GM13977 (cell line): ENCODE measurements around the gene CST8.
"Not testable (repeated sequence)": the region's sequence is repeated elsewhere in the genome, so short reads cannot be mapped to it uniquely, and the experiment has no call there.

ENCODE experiments used
- DNase-seq: peaks from one replicate; pipeline ENCODE4 v3.0.0; 2012; ENCODE audit warnings: low spot score
- in situ Hi-C: fragments of 300-500 bp; cut with MboI; formaldehyde crosslinking; loops from one replicate; pipeline ENCODE4 v1.12.0; 2022; ENCODE audit warnings: low sequenced_read_pairs, low pct_unique_long_range_greater_than_20kb, mixed read lengths, inconsistent platforms; ENCODE audit not compliant: unreplicated experiment
- TF ChIP-seq, protein P1 (sequence below): IDR thresholded peaks from 2 replicates; pipeline ENCODE4 v1.5.1; 2012; ENCODE audit warnings: mild to moderate bottlenecking, control low read depth; ENCODE audit not compliant: insufficient read depth; ENCODE audit errors: extremely low read depth, missing control alignments

CST8 gene

DNA sequence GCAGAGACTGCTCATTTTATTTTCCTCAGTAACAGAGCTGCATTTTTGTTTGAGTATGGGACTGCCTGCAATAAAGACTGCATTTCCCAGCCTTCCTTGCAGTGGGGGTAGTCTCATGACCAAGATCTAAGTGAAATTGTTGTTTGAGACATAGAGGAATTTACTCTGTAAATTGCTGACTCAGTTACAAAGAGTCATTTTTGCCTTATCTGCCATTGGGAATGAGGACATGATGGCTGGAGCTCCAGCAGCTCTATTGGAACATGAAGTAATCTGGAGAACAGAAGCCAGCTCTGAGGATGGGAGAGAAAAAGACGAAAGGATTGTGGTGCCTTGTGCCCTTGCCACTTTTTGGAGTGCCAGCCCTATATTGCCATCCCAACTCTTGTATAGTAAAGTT, 36.1 kb upstream of the CST8 start:
- TF ChIP-seq, protein P1, sequence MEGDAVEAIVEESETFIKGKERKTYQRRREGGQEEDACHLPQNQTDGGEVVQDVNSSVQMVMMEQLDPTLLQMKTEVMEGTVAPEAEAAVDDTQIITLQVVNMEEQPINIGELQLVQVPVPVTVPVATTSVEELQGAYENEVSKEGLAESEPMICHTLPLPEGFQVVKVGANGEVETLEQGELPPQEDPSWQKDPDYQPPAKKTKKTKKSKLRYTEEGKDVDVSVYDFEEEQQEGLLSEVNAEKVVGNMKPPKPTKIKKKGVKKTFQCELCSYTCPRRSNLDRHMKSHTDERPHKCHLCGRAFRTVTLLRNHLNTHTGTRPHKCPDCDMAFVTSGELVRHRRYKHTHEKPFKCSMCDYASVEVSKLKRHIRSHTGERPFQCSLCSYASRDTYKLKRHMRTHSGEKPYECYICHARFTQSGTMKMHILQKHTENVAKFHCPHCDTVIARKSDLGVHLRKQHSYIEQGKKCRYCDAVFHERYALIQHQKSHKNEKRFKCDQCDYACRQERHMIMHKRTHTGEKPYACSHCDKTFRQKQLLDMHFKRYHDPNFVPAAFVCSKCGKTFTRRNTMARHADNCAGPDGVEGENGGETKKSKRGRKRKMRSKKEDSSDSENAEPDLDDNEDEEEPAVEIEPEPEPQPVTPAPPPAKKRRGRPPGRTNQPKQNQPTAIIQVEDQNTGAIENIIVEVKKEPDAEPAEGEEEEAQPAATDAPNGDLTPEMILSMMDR = no peak
- no peak for DNase-seq
- in situ Hi-C loops = no loop called here

DNA sequence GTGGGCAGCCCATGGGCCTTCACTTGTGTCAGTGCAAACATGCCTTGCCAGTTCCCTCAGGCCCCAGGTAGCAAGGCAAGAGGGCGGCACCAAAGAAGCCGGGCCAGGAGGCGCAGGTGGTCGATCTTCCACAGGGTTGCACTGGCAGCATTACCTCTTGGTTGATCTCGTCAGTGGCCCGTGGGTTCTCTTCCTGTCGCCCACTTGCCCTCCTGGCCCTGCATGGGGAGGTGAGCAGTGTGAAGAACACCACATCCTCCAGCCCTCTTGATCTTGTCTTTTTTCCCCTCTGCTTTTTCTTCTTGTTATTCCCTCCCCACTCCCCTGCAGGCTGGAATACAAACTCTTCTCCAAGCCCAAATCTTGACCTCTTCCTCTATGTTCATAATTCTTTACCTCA, 35.3 kb upstream of the CST8 start:
- DNase-seq = no peak
- in situ Hi-C loops = no loop called here
- TF ChIP-seq, protein P1 = no peak

DNA sequence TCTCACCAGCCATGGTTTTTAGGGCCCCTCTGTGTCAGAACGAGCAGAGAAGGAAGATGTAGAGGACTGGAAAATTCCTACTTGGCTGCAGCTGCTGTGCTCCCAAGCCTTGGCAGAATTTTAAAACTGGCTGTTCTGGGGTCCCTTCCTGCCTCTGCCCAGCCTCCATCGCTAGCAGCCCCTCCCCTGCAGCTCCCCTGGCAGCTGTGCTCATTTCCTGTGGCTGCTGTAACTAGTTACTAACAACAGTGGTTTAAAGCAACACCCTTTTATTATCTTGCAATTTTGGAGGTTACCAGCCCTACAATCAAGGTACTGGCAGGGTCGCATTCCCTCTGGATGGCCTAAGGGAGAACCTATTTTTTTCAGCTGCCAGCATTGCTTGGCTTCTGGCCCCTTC, 34.5 kb upstream of the CST8 start:
- in situ Hi-C loops = no loop called here
- DNase-seq = no peak
- TF ChIP-seq, protein P1 = no peak

DNA sequence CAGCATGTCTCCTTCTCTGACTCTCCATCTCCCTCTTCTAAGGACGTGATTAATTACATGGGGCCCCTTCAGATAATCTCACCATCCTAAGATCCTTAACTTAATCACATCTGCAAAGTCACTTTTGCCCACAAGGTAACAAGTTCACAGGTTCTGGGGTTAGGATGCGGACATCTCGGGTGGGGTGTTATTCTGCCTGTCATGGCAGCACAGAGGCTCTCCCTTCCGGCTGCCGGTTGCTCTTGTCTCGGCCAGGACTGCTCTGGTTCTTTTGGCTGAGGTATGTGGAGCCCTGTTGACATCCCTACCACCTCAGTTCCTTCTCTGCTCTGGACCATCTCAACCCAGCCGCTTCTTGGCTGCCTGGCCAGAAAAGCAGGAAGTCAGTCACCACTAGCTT, 34.0 kb upstream of the CST8 start:
- TF ChIP-seq, protein P1 = no peak
- in situ Hi-C loops = no loop called here
- no peak for DNase-seq

DNA sequence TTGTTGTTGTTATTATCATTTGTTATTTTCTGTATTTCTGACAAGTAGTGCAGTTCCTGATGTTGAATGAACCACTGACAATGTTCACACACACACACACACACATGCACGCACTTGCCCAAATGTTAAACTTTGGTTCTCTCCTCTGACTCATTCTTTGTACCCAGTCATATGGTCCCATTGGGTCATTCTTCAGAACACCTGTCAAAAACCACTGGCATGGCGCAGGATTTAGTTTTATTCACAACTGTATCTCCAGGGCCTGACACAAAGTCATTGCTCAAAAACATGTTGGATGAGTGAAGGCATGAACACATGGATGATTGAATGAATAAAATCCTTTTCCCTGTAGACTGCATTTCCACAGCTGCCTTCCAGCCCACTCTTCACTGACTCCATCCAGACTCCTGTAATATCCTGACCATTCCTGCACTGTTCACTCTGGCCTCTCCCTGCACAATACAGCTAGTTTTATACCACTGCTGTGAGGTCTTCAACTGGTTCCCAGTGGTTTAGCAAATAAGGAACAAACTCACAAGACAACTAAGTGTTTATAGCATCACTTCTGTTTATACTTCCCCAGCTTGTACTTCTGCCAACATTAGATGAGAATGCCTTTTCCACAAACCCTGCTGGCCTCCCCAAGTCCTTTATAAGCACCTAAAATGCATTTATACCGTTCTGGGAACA, 31.3 kb upstream of the CST8 start:
- in situ Hi-C loops = no loop called here
- DNase-seq = no peak
- TF ChIP-seq, protein P1 = no peak

DNA sequence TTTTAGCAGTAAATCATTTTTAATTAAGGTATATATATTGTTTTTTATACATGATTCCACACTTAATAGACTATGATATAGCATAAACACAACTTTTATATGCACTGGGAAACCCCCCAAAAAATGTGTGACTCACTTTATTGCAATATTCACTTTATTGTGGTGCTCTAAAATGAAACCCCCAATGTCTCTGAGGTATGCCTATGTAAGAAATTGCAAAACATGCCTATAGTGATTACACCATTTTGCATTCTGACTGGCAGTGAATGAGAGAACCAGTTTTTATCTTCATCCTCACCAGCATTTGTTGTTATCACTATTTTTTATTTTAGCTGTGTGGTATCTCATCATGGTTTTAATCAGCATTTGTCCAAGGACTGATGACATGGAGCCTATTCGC, 29.7 kb upstream of the CST8 start:
- TF ChIP-seq, protein P1 = no peak
- in situ Hi-C loops = no loop called here
- no peak for DNase-seq

DNA sequence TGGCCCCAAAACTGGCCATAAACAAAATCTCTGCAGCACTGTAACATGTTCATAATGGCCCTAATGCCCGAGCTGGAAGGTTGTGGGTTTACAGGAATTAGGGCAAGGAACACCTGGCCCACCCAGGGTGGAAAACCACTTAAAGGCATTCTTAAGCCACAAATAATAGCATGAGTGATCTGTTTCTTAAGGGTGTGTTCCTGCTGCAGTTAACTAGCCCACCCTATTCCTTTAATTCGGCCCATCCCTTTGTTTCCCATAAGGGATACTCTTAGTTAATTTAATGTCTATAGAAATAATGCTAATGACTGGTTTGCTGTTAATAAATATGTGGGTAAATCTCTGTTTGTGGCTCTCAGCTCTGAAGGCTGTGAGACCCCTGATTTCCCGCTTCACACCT, 24.0 kb upstream of the CST8 start:
- DNase-seq, in situ Hi-C loops: not testable (repeated sequence)

DNA sequence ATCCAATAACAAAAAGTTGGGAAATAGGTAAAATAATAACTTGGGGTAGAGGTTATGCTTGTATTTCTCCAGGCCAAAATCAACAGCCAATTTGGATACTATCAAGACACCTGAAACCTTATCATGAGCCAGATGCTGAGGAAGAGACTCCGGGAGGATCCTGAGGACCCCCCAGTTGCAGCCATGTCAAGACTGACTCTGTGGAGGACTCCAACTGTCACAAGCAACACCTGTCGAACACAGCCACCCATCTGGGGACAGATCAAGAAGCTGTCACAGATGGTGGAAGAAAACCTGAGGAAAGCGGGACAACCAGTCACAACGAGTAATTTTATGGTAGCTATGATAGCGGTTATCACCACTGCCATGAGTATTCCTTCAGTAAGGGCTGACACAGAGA, 18.6 kb upstream of the CST8 start:
- in situ Hi-C loops, DNase-seq: not testable (repeated sequence)

DNA sequence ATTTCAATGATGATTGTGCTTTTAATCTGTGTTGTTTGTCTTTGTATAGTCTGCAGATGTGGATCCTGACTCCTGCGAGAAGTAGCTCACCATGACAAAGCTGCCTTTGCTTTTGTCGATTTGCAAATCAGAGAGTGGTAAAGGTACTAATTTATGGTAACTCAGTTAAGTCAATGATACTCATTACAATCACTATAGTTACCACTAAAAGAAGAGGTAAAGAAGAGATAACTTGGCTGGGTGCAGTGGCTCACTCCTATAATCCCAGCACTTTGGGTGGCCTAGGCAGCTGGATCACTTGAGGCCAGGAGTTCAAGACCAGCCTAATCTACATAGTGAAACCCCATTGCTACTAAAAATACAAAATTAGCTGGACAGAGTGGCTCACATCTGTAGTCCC, 17.6 kb upstream of the CST8 start:
- in situ Hi-C loops, DNase-seq: not testable (repeated sequence)
